HCT116 (cell line): ENCODE data around the gene CLIP4.

Source experiments
- CTCF ChIP-seq, 3 experiments: fragments of 200-600 bp in 1 of 3; sonication (generic) in 1 of 3; IDR thresholded peaks in 2 of 3; conservative IDR thresholded peaks in 1 of 3; 2 replicates each; pipeline ENCODE4 v1.5.1; 2012 to 2017; ENCODE audit warnings: low read depth in 2 of 3, low read length in 2 of 3, antibody characterized with exemption in 1 of 3, borderline replicate concordance in 1 of 3, control low read depth in 1 of 3, mild to moderate bottlenecking in 1 of 3, mixed read lengths in 1 of 3, mixed run types in 1 of 3, moderate library complexity in 1 of 3; ENCODE audit not compliant: insufficient read depth in 1 of 3
- RAD21 ChIP-seq: IDR thresholded peaks from 2 replicates; pipeline ENCODE4 v1.6.1; 2012; ENCODE audit warnings: low read depth, mild to moderate bottlenecking
- YY1 ChIP-seq: IDR thresholded peaks from 2 replicates; pipeline ENCODE4 v1.6.1; 2011; ENCODE audit warnings: low read length, low read depth, moderate library complexity, mild to moderate bottlenecking; ENCODE audit not compliant: insufficient replicate concordance; ENCODE audit errors: extremely low read depth
- ZNF274 ChIP-seq: fragments of 200-500 bp; sonication (Bioruptor generic); IDR thresholded peaks from 2 replicates; pipeline ENCODE4 v1.6.1; 2014; ENCODE audit warnings: mild to moderate bottlenecking, low read depth, low read length, inconsistent platforms

GRCh38 chr2:29097569-29097968 is 17.6 kb upstream of the CLIP4 start:
- no peak for TF ChIP-seq YY1
- TF ChIP-seq CTCF (IDR thresholded peaks at IDR 0.05 in 2 of 3, conservative IDR thresholded peaks at IDR 0.05 in 1 of 3; ENCODE audit: borderline replicate concordance in 1 of 3, insufficient read depth in 1 of 3, low read depth in 2 of 3, low read length in 2 of 3), result no peak
- TF ChIP-seq ZNF274, result no peak
- TF ChIP-seq RAD21, result no peak
